Effector memory CD4-positive, alpha-beta T cell (primary cell): ENCODE results near the gene SETD2.

ENCODE experiments used
- DNase-seq, 3 donors: peaks; one replicate each; pipeline ENCODE4 v3.0.0-alpha.2; 2020
- H3K27ac ChIP-seq: 2 replicates; pipeline ENCODE4 v1.7.0; 2013; ENCODE audit warnings: mild to moderate bottlenecking, low read length, moderate library complexity; ENCODE audit not compliant: insufficient read depth, poor library complexity, severe bottlenecking
- H3K27me3 ChIP-seq: replicated peaks from 2 replicates; pipeline ENCODE4 v1.7.0; 2013; ENCODE audit warnings: mild to moderate bottlenecking, low read length; ENCODE audit not compliant: insufficient read depth, control insufficient read depth, poor library complexity, severe bottlenecking
- H3K36me3 ChIP-seq: 2 replicates; pipeline ENCODE4 v1.7.0; 2013; ENCODE audit warnings: mild to moderate bottlenecking, low read length, moderate library complexity; ENCODE audit not compliant: control insufficient read depth, insufficient read depth
- H3K4me1 ChIP-seq: 2 replicates; pipeline ENCODE4 v1.7.0; 2013; ENCODE audit warnings: low read length, mild to moderate bottlenecking; ENCODE audit not compliant: control insufficient read depth, insufficient read depth, poor library complexity, severe bottlenecking
- H3K4me3 ChIP-seq: 2 replicates; pipeline ENCODE4 v1.7.0; 2013; ENCODE audit warnings: low read length, low read depth, mild to moderate bottlenecking; ENCODE audit not compliant: insufficient read depth, poor library complexity, severe bottlenecking
- H3K9me3 ChIP-seq: 2 replicates; pipeline ENCODE4 v1.7.0; 2013; ENCODE audit warnings: mild to moderate bottlenecking, low read length, moderate library complexity; ENCODE audit not compliant: control insufficient read depth

SETD2 gene

GRCh38 chr3:47002171-47003055, 161.5 kb downstream of the SETD2 start:
- peak overlapping the region; percentile 25 for H3K27ac ChIP-seq
- peaks cover 98% of the 10 kb centered on the region for H3K36me3 ChIP-seq

GRCh38 chr3:47001731-47002170, 162.2 kb downstream of the SETD2 start:
- peaks cover 99% of the 10 kb centered on the region for H3K36me3 ChIP-seq
- H3K4me1 ChIP-seq, result peaks cover 14% of the 10 kb centered on the region
- no peak overlapping the region for H3K4me3 ChIP-seq
- H3K27me3 ChIP-seq, result no peaks in the 10 kb centered on the region
- no peak for DNase-seq
- H3K27ac ChIP-seq, result peak overlapping the region; percentile 25
- no peaks in the 10 kb centered on the region for H3K9me3 ChIP-seq

More at GRCh38 chr3:47002171-47003055, 161.5 kb downstream of the SETD2 start:
- DNase-seq, result no peak
- Histone ChIP-seq H3K4me3 (no peak overlapping the region), H3K27me3 (no peaks in the 10 kb centered on the region), H3K4me1 (peaks cover 10% of the 10 kb centered on the region), H3K9me3 (no peaks in the 10 kb centered on the region)

GRCh38 chr3:47000922-47001730, 162.8 kb downstream of the SETD2 start:
- Histone ChIP-seq H3K4me1 (peaks cover 15% of the 10 kb centered on the region), H3K9me3 (no peaks in the 10 kb centered on the region), H3K27me3 (no peaks in the 10 kb centered on the region), H3K4me3 (no peak overlapping the region), H3K27ac (no peak overlapping the region), H3K36me3 (peaks cover 94% of the 10 kb centered on the region)
- no peak for DNase-seq

DNA sequence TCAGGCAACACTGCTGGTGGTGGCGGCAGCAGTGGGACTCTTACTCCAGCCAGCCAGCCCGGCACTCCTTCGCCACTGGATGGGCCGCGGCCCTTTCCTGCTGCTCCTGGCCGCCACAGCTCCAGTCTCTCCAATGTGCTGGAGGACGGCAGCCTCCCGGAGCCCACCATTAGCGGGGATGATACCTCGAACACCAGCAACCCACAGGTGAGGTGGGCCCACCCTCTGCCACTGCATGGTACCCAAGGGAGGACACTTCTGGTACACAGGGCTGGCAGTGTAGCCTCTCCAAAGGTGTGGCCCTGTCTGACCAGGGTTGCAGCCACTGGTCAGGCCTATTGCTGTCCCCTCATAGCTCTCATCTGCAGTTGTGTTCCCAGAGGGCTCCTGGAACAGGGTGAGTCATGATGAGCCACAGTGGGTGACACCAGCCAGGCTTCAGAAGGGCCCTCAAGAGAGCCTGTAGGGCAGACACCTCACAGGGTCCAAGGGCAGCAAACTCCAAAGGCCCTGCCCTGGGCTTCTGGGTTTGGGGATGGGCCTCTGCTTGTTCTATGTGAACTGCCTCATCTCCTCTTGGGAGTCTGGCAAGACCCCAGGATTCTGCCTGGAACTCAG, 163.6 kb downstream of the SETD2 start:
- no peak overlapping the region for H3K4me3 ChIP-seq
- peak overlapping the region; percentile 12 for H3K27ac ChIP-seq
- peaks cover 15% of the 10 kb centered on the region for H3K4me1 ChIP-seq
- no peaks in the 10 kb centered on the region for H3K27me3 ChIP-seq
- no peaks in the 10 kb centered on the region for H3K9me3 ChIP-seq
- peaks cover 94% of the 10 kb centered on the region for H3K36me3 ChIP-seq
- DNase-seq, result no peak

DNA sequence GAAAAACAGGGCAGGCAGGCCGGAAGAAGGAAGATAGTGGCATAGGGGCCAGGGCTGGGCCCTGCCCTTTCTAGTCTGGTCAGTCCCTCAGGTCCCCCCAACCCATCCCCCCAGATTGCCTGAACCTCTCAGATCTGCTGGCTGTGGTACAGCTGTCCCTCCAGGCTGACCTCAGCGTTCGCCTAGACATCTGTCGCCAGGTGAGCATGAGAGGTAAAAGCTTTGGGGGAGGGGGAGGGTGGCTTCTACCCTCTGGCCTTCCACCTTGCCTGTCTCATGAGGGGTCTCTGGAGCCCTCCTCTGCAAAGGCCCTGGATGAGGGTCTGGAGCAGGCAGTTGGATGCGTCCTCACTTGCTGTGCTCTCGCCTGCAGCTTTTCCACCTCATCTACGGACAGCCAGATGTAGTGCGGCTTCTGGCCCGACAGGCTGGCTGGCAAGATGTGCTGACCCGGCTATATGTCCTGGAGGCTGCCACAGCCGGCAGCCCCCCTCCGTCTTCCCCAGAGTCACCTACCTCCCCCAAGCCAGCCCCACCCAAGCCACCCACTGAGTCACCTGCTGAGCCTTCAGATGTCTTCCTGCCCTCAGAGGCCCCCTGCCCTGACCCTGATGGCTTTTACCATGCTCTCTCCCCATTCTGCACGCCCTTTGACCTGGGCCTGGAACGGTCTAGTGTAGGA, 164.3 kb downstream of the SETD2 start:
- Histone ChIP-seq H3K27ac (no peak overlapping the region), H3K36me3 (peaks cover 94% of the 10 kb centered on the region), H3K4me1 (peaks cover 15% of the 10 kb centered on the region), H3K27me3 (no peaks in the 10 kb centered on the region), H3K4me3 (no peak overlapping the region), H3K9me3 (no peaks in the 10 kb centered on the region)
- no peak for DNase-seq

GRCh38 chr3:46998852-46999515, 164.9 kb downstream of the SETD2 start:
- Histone ChIP-seq H3K36me3 (peaks cover 94% of the 10 kb centered on the region), H3K27me3 (no peaks in the 10 kb centered on the region)
- no peak for DNase-seq

GRCh38 chr3:46998121-46998851, 165.6 kb downstream of the SETD2 start:
- no peaks in the 10 kb centered on the region for H3K27me3 ChIP-seq
- peak; percentile 44 to 54 (median 49) for DNase-seq
- H3K9me3 ChIP-seq, result no peaks in the 10 kb centered on the region
- H3K4me1 ChIP-seq, result peaks cover 15% of the 10 kb centered on the region
- H3K27ac ChIP-seq, result no peak overlapping the region
- H3K4me3 ChIP-seq, result no peak overlapping the region
- peaks cover 94% of the 10 kb centered on the region for H3K36me3 ChIP-seq

More at GRCh38 chr3:46998852-46999515, 164.9 kb downstream of the SETD2 start:
- H3K4me1 ChIP-seq, result peaks cover 15% of the 10 kb centered on the region
- H3K4me3 ChIP-seq, result no peak overlapping the region
- H3K27ac ChIP-seq, result no peak overlapping the region
- no peaks in the 10 kb centered on the region for H3K9me3 ChIP-seq

DNA sequence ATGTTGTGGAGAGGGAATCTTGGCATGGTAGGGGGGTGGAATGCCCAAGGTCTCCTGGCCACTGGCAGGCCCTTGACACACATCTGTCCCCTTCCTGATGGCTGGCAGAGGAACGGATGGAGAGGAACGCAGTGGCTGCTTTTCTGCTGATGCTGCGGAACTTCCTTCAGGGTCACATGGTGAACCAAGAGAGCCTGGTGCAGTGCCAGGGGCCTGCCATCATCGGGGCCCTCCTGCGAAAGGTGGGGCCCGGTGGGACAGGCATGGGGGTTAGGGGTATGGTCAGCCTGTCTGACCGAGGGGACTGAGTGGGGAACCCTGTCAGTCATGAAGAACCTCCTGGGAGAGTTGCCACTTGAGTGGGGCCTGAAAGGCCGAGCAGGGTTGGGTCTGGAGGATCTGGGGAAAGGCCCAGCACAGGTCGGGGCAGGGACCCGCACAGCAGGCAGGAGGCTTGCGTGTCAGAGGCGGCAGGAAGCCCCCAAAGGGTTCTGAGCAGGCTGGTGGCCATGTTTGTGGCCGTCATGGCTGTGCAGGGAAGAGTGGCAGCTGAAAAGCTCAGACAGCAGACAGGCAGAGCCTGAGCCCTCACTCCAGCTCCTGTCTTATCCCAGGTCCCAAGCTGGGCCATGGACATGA, 166.3 kb downstream of the SETD2 start:
- no peaks in the 10 kb centered on the region for H3K27me3 ChIP-seq
- H3K27ac ChIP-seq, result no peak overlapping the region
- H3K36me3 ChIP-seq, result peaks cover 94% of the 10 kb centered on the region
- peaks cover 15% of the 10 kb centered on the region for H3K4me1 ChIP-seq
- no peaks in the 10 kb centered on the region for H3K9me3 ChIP-seq
- DNase-seq, result no peak
- no peak overlapping the region for H3K4me3 ChIP-seq
